ENCODE data around the gene RBMS3. TPM values are rescaled to one million over a fixed set of nuclear protein-coding genes. Genes with fewer than 3 reads are reported as not detected.
A peak's percentile ranks its signal among the peaks of the same experiment; 100 is the strongest.
"Not testable (repeated sequence)": the region's sequence is repeated elsewhere in the genome, so short reads cannot be mapped to it uniquely, and the experiment has no call there.

Gene RBMS3
- total RNA-seq, 1 experiment from 2014 or later: 5.9 TPM

- DNase-seq (ENCODE audit: low read depth, low spot score): no peak
- in situ Hi-C loops (cut with HindIII; ENCODE audit: low pct_unique_long_range_greater_than_20kb, low sequenced_read_pairs): no loop called here
These were observed 347.9 kb downstream of the RBMS3 start for GRCh38 chr3:29628795-29629194.

- no peak for DNase-seq (ENCODE audit: low read depth, low spot score)
- in situ Hi-C loops (cut with HindIII; ENCODE audit: low pct_unique_long_range_greater_than_20kb, low sequenced_read_pairs): no loop called here
These were observed 355.0 kb downstream of the RBMS3 start for GRCh38 chr3:29635888-29636287.

GRCh38 chr3:29637068-29637467 lies 356.2 kb downstream of the RBMS3 start:
- no peak for DNase-seq (ENCODE audit: low read depth, low spot score)
- in situ Hi-C loops (cut with HindIII; ENCODE audit: low pct_unique_long_range_greater_than_20kb, low sequenced_read_pairs): no loop called here

GRCh38 chr3:29639578-29640290 lies 358.9 kb downstream of the RBMS3 start:
- DNase-seq (ENCODE audit: low read depth, low spot score): no peak
- in situ Hi-C loops (cut with HindIII; ENCODE audit: low pct_unique_long_range_greater_than_20kb, low sequenced_read_pairs): no loop called here

- no peak for DNase-seq (ENCODE audit: low read depth, low spot score)
- in situ Hi-C loops (cut with HindIII; ENCODE audit: low pct_unique_long_range_greater_than_20kb, low sequenced_read_pairs): no loop called here
These were observed 361.6 kb downstream of the RBMS3 start for GRCh38 chr3:29642393-29643033.

- DNase-seq (ENCODE audit: low read depth, low spot score): no peak
These were observed 362.2 kb downstream of the RBMS3 start for GRCh38 chr3:29643034-29643425.

GRCh38 chr3:29644261-29644660 lies 363.4 kb downstream of the RBMS3 start:
- in situ Hi-C loops (cut with HindIII; ENCODE audit: low pct_unique_long_range_greater_than_20kb, low sequenced_read_pairs): no loop called here
- DNase-seq (ENCODE audit: low read depth, low spot score): no peak

More at GRCh38 chr3:29643034-29643425, 362.2 kb downstream of the RBMS3 start:
- in situ Hi-C loops (cut with HindIII; ENCODE audit: low pct_unique_long_range_greater_than_20kb, low sequenced_read_pairs): no loop called here

- in situ Hi-C loops (cut with HindIII; ENCODE audit: low pct_unique_long_range_greater_than_20kb, low sequenced_read_pairs): no loop called here
- DNase-seq (ENCODE audit: low read depth, low spot score): peak; percentile 92
These were observed 364.2 kb downstream of the RBMS3 start for GRCh38 chr3:29644956-29645636.

- in situ Hi-C loops (cut with HindIII; ENCODE audit: low pct_unique_long_range_greater_than_20kb, low sequenced_read_pairs): no loop called here
- DNase-seq (ENCODE audit: low read depth, low spot score): no peak
These were observed 365.2 kb downstream of the RBMS3 start for GRCh38 chr3:29646043-29646442.

GRCh38 chr3:29649815-29650547 lies 369.1 kb downstream of the RBMS3 start:
- peak; percentile 86 for DNase-seq (ENCODE audit: low read depth, low spot score)
- in situ Hi-C loops (cut with HindIII; ENCODE audit: low pct_unique_long_range_greater_than_20kb, low sequenced_read_pairs): no loop called here

GRCh38 chr3:29653680-29654079 lies 372.8 kb downstream of the RBMS3 start:
- DNase-seq (ENCODE audit: low read depth, low spot score): no peak
- in situ Hi-C loops (cut with HindIII; ENCODE audit: low pct_unique_long_range_greater_than_20kb, low sequenced_read_pairs): no loop called here

- in situ Hi-C loops (cut with HindIII; ENCODE audit: low pct_unique_long_range_greater_than_20kb, low sequenced_read_pairs): no loop called here
- no peak for DNase-seq (ENCODE audit: low read depth, low spot score)
These were observed 374.3 kb downstream of the RBMS3 start for GRCh38 chr3:29655015-29655747.

- in situ Hi-C loops (cut with HindIII; ENCODE audit: low pct_unique_long_range_greater_than_20kb, low sequenced_read_pairs): no loop called here
- no peak for DNase-seq (ENCODE audit: low read depth, low spot score)
These were observed 384.8 kb downstream of the RBMS3 start for GRCh38 chr3:29665688-29666087.

GRCh38 chr3:29668233-29668632 lies 387.4 kb downstream of the RBMS3 start:
- no peak for DNase-seq (ENCODE audit: low read depth, low spot score)
- in situ Hi-C loops (cut with HindIII; ENCODE audit: low pct_unique_long_range_greater_than_20kb, low sequenced_read_pairs): no loop called here

- in situ Hi-C loops (cut with HindIII; ENCODE audit: low pct_unique_long_range_greater_than_20kb, low sequenced_read_pairs): no loop called here
- no peak for DNase-seq (ENCODE audit: low read depth, low spot score)
These were observed 387.9 kb downstream of the RBMS3 start for GRCh38 chr3:29668728-29669127.

GRCh38 chr3:29670476-29670875 lies 389.6 kb downstream of the RBMS3 start:
- in situ Hi-C loops (cut with HindIII; ENCODE audit: low pct_unique_long_range_greater_than_20kb, low sequenced_read_pairs); DNase-seq (ENCODE audit: low read depth, low spot score): not testable (repeated sequence)

- in situ Hi-C loops (cut with HindIII; ENCODE audit: low pct_unique_long_range_greater_than_20kb, low sequenced_read_pairs): no loop called here
These were observed 396.6 kb downstream of the RBMS3 start for GRCh38 chr3:29677421-29677820.

More at GRCh38 chr3:29677421-29677820, 396.6 kb downstream of the RBMS3 start:
- DNase-seq (ENCODE audit: low read depth, low spot score): no peak
